ENCODE measurements around the gene CHST13. TPM values are rescaled to one million over a fixed set of nuclear protein-coding genes. Genes with fewer than 3 reads are reported as not detected.

The CHST13 gene
- total RNA-seq, 3 donors from 2014 or later, result 0.29 to 0.80 TPM; not detected in 1

GRCh38 chr3:126568776-126569342 is 44.9 kb downstream of the CHST13 start:
- intact Hi-C loops (cut with DNase I; ENCODE audit: low total_unique reads), result no loop called here
- TF ChIP-seq CTCF (IDR thresholded peaks at IDR 0.05) (no peak), POLR2AphosphoS5 (IDR thresholded peaks at IDR 0.05) (no peak), POLR2A (IDR thresholded peaks at IDR 0.05) (no peak)
- DNase-seq (ENCODE audit: low spot score in 2 of 2), result no peak
- Histone ChIP-seq H3K27ac (no peak overlapping the region), H3K9me3 (no peaks in the 10 kb centered on the region), H3K4me3 (no peak overlapping the region), H3K27me3 (no peaks in the 10 kb centered on the region), H3K4me1 (no peaks in the 10 kb centered on the region), H3K36me3 (no peaks in the 10 kb centered on the region)

- Histone ChIP-seq H3K4me3 (no peak overlapping the region), H3K36me3 (no peaks in the 10 kb centered on the region), H3K27ac (no peak overlapping the region), H3K9me3 (no peaks in the 10 kb centered on the region), H3K27me3 (no peaks in the 10 kb centered on the region), H3K4me1 (no peaks in the 10 kb centered on the region)
- TF ChIP-seq POLR2AphosphoS5 (IDR thresholded peaks at IDR 0.05), result no peak
- no peak for TF ChIP-seq CTCF (IDR thresholded peaks at IDR 0.05)
- TF ChIP-seq POLR2A (IDR thresholded peaks at IDR 0.05), result no peak
- intact Hi-C loops (cut with DNase I; ENCODE audit: low total_unique reads), result no loop called here
- DNase-seq (ENCODE audit: low spot score in 2 of 2), result no peak
These were observed 45.5 kb downstream of the CHST13 start for GRCh38 chr3:126569390-126569975.

GRCh38 chr3:126570103-126570541 is 46.2 kb downstream of the CHST13 start:
- no peak for DNase-seq (ENCODE audit: low spot score in 2 of 2)
- H3K27ac ChIP-seq, result no peak overlapping the region
- no peaks in the 10 kb centered on the region for H3K9me3 ChIP-seq
- TF ChIP-seq CTCF (IDR thresholded peaks at IDR 0.05) (no peak), POLR2A (IDR thresholded peaks at IDR 0.05) (no peak), POLR2AphosphoS5 (IDR thresholded peaks at IDR 0.05) (no peak)
- H3K27me3 ChIP-seq, result no peaks in the 10 kb centered on the region
- intact Hi-C loops (cut with DNase I; ENCODE audit: low total_unique reads), result no loop called here
- no peaks in the 10 kb centered on the region for H3K36me3 ChIP-seq
- H3K4me1 ChIP-seq, result no peaks in the 10 kb centered on the region
- H3K4me3 ChIP-seq, result no peak overlapping the region

- intact Hi-C loops (cut with DNase I; ENCODE audit: low total_unique reads), result no loop called here
- TF ChIP-seq POLR2AphosphoS5 (IDR thresholded peaks at IDR 0.05), result no peak
- no peak for TF ChIP-seq CTCF (IDR thresholded peaks at IDR 0.05)
- no peak for TF ChIP-seq POLR2A (IDR thresholded peaks at IDR 0.05)
- H3K27ac ChIP-seq, result no peak overlapping the region
These were observed 47.1 kb downstream of the CHST13 start for GRCh38 chr3:126571078-126571477.

GRCh38 chr3:126573492-126574117 is 49.6 kb downstream of the CHST13 start:
- Histone ChIP-seq H3K36me3 (no peaks in the 10 kb centered on the region), H3K27me3 (no peaks in the 10 kb centered on the region), H3K4me3 (no peak overlapping the region), H3K27ac (no peak overlapping the region), H3K4me1 (no peaks in the 10 kb centered on the region), H3K9me3 (no peaks in the 10 kb centered on the region)
- no peak for DNase-seq (ENCODE audit: low spot score in 2 of 2)
- TF ChIP-seq POLR2AphosphoS5 (IDR thresholded peaks at IDR 0.05) (no peak), CTCF (IDR thresholded peaks at IDR 0.05) (no peak), POLR2A (IDR thresholded peaks at IDR 0.05) (no peak)
- intact Hi-C loops (cut with DNase I; ENCODE audit: low total_unique reads), result no loop called here

More at GRCh38 chr3:126571078-126571477, 47.1 kb downstream of the CHST13 start:
- Histone ChIP-seq H3K9me3 (no peaks in the 10 kb centered on the region), H3K4me3 (no peak overlapping the region), H3K36me3 (no peaks in the 10 kb centered on the region), H3K27me3 (no peaks in the 10 kb centered on the region), H3K4me1 (no peaks in the 10 kb centered on the region)
- no peak for DNase-seq (ENCODE audit: low spot score in 2 of 2)
